HEK293T (cell line): Measurements from ENCODE around the gene TFAM.

Source experiments
- CTBP1 ChIP-seq: fragments of 450-650 bp; IDR thresholded peaks from 2 replicates; pipeline ENCODE4 v1.6.1; 2016; ENCODE audit warnings: borderline replicate concordance
- FOXA1 ChIP-seq: fragments of 450-650 bp; IDR thresholded peaks from 2 replicates; pipeline ENCODE4 v1.6.1; 2016; ENCODE audit warnings: mild to moderate bottlenecking
- NFRKB ChIP-seq: fragments of 450-650 bp; IDR thresholded peaks from 2 replicates; pipeline ENCODE4 v1.6.1; 2016; ENCODE audit warnings: mild to moderate bottlenecking, moderate library complexity
- SP1 ChIP-seq: fragments of 450-650 bp; IDR thresholded peaks from 2 replicates; pipeline ENCODE4 v1.6.1; 2017
- SUZ12 ChIP-seq: fragments of 450-650 bp; IDR thresholded peaks from 2 replicates; pipeline ENCODE4 v1.6.1; 2016; ENCODE audit warnings: mild to moderate bottlenecking
- ZNF384 ChIP-seq: fragments of 450-650 bp; IDR thresholded peaks from 2 replicates; pipeline ENCODE4 v1.6.1; 2016

DNA sequence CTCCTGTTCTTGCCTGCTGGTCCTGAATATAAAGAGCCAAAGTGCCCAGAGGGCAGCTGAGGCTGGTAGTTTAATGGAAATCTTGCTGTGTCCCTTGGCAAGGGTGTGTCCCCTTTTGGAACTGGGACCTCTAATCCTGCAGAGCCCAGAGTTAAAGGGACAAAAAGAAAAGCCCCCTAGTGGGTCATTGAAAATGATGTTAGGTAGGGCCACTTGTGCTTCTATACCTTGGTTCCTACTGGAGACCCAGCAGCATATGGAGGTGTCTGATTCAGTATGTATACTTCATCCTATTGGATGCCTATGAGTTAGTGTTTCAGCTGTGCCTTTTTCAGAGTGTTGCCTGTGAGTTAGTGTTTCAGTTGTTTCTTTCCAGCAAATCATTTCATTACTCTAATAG is 30.5 kb downstream of the TFAM start:
- TF ChIP-seq SP1 (no peak), SUZ12 (no peak), ZNF384 (no peak), FOXA1 (no peak), CTBP1 (no peak), NFRKB (no peak)
